Middle frontal gyrus (tissue), 1 donor: ENCODE data around the gene LITAFD.
"Not testable (repeated sequence)": the region's sequence is repeated elsewhere in the genome, so short reads cannot be mapped to it uniquely, and the experiment has no call there.

Experiments
- DNase-seq: peaks from one replicate; pipeline ENCODE4 v3.0.0-alpha.2; 2015; ENCODE audit warnings: low spot score; ENCODE audit errors: extremely low spot score

The LITAFD gene

GRCh38 chr16:8872071-8872470, 10.1 kb upstream of the LITAFD start:
- DNase-seq, result no peak

GRCh38 chr16:8872967-8873865, 8.9 kb upstream of the LITAFD start:
- no peak for DNase-seq

- DNase-seq, result not testable (repeated sequence)
Measured at GRCh38 chr16:8873866-8874195, 8.3 kb upstream of the LITAFD start.

GRCh38 chr16:8874388-8874787, 7.8 kb upstream of the LITAFD start:
- no peak for DNase-seq

DNA sequence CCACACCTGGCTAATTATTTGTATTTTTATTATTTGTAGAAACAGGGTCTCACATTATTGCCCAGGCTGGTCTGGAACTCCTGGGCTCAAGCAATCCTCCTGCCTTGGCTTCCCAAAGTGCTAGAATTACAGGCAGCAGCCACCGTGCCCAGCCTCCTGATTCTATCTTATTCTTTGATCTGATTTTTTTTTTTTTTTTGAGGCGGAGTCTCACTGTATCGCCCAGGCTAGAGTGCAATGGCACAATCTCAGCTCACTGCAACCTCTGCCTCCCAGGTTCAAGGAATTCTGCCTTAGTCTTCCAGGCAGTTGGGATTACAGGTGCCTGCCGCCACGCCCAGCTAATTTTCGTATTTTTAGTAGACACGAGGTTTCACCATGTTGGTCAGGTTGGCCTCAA, 6.8 kb upstream of the LITAFD start:
- not testable (repeated sequence) for DNase-seq

GRCh38 chr16:8877894-8878522, 4.1 kb upstream of the LITAFD start:
- no peak for DNase-seq

DNA sequence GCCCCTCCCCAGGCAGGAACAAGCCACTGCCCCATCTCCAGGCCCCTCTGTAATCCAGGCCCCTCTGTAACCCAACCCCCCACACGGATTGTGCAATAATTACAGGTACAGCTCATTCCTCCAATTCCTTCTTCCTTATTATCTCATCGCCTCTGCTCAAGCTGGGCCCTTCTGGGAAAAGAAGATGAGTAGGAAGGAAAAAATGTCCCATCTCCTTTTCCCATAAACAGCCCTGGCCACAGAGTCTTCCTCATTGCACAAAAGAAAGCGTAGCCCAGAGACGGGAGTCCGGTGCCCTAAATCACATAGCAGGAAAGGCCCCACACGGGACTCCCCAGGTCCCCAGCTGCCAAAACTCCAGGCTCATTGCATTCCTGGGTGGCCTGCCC, 3.6 kb upstream of the LITAFD start:
- DNase-seq, result no peak

GRCh38 chr16:8880839-8881510, 1.2 kb upstream of the LITAFD start:
- no peak for DNase-seq

DNA sequence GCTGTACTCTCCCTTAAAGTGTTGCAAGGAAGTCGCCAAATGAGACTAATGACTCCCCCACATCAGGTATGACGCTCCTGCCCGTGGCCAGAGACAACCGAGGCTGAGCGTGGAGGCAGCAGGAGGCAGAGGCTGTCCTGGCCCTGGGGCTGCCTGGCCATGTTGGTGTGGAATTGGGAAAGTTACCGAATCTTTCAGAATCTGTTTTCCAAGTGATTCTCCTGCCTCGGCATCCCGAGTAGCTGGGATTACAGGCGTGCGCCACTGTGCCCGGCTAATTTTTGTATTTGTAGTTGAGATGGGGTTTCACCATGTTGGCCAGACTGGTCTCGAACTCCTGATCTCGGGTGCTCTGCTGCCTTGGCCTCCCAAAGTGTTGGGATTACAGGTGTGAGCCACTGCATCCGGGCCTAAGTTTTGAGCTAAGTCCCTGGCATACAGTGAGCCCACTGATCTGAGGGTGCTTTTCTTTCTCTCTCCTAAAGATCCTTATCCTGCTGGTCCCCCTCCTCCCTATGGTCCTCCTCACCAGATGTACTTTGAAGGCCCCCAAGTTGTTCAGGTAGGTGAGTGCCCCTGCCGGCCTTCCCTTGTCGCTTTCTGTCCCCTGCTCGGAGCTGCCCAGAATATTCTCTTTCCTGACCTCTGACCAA, 700 bp downstream of the LITAFD start:
- DNase-seq, result no peak

DNA sequence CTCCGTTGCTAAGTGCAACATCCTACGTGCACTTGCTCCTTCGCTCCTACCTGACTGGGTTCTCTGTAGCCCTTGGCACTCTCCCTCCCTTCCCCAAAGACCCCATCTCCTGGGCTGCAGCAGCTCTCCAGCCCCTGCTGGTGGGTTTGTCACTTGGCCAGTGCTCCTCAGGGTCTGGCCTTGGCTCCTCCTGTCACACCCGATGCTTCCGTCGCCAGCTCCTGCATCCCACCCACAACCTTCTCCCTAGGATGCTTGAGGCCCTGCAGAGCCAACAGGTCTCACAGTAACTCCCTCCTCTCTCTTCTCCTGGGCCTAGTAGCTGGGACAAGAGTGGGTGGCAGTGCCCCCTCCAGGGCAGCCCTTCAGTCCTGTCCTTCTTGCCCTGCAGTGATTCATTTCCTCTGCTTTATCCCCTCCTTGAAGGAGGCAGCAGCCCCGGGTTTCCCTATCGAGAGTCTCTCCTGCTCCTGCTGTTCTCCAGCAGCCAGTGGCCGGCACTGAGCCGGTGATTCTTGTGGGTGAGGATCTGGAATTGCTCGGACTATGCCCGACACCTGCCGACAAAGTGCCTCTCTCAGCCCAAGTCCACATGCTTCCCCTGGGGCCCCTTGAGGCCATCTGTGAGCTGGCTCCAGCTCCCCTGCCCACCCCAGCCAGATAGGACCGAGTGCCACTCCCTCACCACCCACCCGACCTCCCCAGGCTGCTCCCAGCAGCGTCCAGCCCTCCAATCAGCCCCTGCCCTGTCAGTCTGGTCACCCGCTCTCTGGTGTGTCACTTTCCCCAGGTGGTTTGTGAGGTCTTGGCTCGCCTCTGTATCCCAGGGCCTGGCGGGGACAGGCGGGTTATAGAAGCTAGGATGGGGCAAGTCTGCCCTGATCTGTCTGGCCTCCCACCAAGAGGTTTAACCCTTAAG, 3.8 kb downstream of the LITAFD start:
- no peak for DNase-seq

DNA sequence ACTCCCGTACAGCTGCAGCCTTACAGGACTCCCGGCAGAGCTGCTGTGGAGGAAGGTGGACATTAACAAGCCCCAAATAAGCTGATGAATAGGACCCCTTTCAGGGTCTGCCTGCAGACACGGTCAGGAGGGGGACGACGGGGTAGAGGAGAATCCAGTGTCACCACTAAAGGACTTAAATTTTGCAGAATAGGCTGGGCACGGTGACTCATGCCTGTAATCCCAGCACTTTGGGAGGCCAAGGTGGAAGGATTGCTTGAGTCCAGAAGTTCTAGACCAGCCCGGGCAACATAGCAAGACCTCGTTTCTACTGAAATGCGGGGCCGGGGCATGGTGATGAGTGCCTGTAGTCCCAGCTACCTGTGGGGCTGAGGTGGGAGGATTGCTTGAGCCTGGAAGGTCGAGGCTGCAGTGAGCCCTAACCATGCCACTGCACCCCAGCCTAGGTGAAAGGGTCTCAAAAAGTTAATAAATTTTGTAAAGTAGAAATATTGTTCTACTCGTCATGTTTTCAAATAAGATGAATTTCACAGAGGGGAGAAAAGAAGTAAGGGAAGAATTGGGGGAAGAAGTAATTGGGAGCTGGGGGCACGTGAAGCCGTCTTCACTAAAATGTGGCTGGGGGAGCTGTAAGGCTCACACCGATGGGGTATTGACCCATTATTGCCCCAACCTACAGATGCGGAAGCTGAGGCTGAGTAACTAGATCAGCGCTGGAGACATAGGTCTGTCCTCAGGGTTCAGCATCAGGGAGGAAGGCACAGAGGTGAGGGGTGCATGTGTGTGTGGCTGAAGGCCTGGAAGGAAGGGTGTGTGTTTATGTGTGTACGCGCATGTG, 4.7 kb downstream of the LITAFD start:
- DNase-seq, result no peak

DNA sequence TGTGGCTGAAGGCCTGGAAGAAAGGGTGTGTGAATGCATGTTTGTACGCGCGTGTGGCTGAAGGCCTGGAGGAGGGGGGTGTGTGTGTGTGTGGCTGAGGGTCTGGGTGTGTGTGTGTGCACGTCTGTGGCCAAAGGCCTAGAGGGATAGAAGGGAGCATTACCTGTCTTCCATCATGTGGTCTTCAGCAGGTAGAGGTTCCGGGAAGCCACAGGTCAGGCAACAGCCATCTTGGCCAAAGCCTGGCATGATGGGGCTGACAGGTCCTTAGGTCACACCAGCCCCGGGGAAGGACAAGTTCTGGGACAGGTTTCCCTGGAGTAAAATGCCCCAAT, 5.2 kb downstream of the LITAFD start:
- no peak for DNase-seq

- peak; percentile 24 for DNase-seq
Measured at GRCh38 chr16:8887952-8888560, 5.9 kb downstream of the LITAFD start.

GRCh38 chr16:8888951-8889892, 7.1 kb downstream of the LITAFD start:
- no peak for DNase-seq

DNA sequence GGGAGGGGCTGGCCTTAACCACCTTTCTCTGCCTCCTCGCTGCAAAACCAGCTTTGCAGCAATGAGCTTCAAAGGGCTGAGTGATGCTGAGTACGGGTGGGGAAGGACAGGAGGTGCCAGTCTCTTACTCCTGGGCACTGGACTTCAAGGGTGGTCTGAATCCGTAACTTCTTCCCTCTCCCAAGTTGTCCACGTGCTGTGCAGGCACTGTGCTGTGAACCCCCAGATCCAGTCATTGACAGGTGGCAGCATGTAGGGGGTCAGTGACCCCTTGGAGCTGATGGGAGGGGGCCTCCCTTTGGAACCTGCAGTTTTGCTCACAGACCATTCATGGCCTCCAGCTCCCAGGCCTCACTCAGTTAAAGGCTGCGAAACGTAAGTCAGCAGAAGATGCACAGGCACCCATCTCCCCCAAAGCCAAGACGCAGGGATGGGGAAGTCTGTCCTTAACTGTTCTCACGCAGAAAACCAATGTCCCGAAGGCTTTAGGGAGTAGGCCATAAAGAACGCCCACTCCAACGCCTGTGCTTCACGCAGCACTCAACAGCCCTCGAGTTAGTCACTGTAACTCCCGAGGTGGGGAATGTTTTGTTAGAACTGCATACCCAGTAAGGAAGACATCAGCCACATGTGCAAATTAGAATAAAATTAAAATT, 7.9 kb downstream of the LITAFD start:
- DNase-seq, result no peak

GRCh38 chr16:8890549-8890921, 8.4 kb downstream of the LITAFD start:
- DNase-seq, result no peak

DNA sequence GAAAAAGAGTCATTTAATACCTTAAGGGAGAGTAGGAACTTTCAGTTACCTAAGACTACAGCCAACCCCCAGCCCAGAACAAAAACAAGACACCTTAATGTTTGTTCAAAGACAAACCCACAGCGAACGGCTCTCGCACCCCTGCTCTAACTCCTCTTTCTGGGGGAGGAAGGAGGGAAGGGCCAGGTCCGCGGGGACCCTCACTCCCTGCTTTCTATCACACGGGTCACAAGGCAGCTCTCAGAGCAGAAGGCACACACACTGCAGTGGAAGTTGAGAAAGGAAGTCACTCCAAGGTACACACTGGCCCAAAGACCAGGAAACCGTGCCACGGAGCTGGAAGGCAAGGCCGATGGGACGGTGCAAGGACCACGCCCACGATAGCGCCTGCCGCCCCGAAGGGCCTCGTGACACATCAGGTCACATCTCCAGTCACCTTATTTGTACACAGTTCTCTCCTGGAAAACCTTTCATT, 10.0 kb downstream of the LITAFD start:
- DNase-seq, result no peak

GRCh38 chr16:8893426-8893825, 11.3 kb downstream of the LITAFD start:
- no peak for DNase-seq
